Hepatocyte (in vitro differentiated cells): ENCODE measurements around the gene PNRC2. TPM values are rescaled to one million over a fixed set of nuclear protein-coding genes. Genes with fewer than 3 reads are reported as not detected.
A peak's percentile ranks its signal among the peaks of the same experiment; 100 is the strongest.

Source experiments
- DNase-seq: peaks from one replicate; pipeline ENCODE4 v3.0.0-alpha.2; 2016; ENCODE audit warnings: low spot score
- H2AFZ ChIP-seq: fragments of 200-600 bp; sonication (generic); 2 replicates; pipeline ENCODE4 v1.6.0; 2016; ENCODE audit warnings: antibody characterized with exemption, mild to moderate bottlenecking
- H3K27ac ChIP-seq: fragments of 200-600 bp; sonication (generic); 2 replicates; pipeline ENCODE4 v1.5.1; 2016; ENCODE audit warnings: mild to moderate bottlenecking
- H3K27me3 ChIP-seq: fragments of 200-600 bp; sonication (generic); 2 replicates; pipeline ENCODE4 v1.6.1; 2016
- H3K36me3 ChIP-seq: fragments of 200-600 bp; sonication (generic); replicated peaks from 2 replicates; pipeline ENCODE4 v1.5.1; 2016; ENCODE audit warnings: low read depth; ENCODE audit not compliant: insufficient read depth
- H3K4me1 ChIP-seq: fragments of 200-600 bp; sonication (generic); 2 replicates; pipeline ENCODE4 v1.5.1; 2016; ENCODE audit warnings: mild to moderate bottlenecking, moderate library complexity; ENCODE audit not compliant: insufficient read depth
- H3K4me2 ChIP-seq: fragments of 200-600 bp; sonication (generic); 2 replicates; pipeline ENCODE4 v1.6.0; 2016
- H3K4me3 ChIP-seq: fragments of 200-600 bp; sonication (generic); 2 replicates; pipeline ENCODE4 v1.5.1; 2016; ENCODE audit warnings: mild to moderate bottlenecking
- H3K79me2 ChIP-seq: fragments of 200-600 bp; sonication (generic); 2 replicates; pipeline ENCODE4 v1.6.0; 2017; ENCODE audit warnings: mild to moderate bottlenecking
- H3K9me2 ChIP-seq: fragments of 200-600 bp; sonication (generic); replicated peaks from 2 replicates; pipeline ENCODE4 v1.6.0; 2017; ENCODE audit warnings: mild to moderate bottlenecking; ENCODE audit not compliant: insufficient read depth
- H3K9me3 ChIP-seq: fragments of 200-600 bp; sonication (generic); 2 replicates; pipeline ENCODE4 v1.5.1; 2016; ENCODE audit warnings: low read depth, mild to moderate bottlenecking
- H4K20me1 ChIP-seq: fragments of 200-600 bp; sonication (generic); 2 replicates; pipeline ENCODE4 v1.6.0; 2016; ENCODE audit warnings: mild to moderate bottlenecking; ENCODE audit not compliant: insufficient read depth, poor library complexity, severe bottlenecking
- CTCF ChIP-seq: fragments of 200-600 bp; sonication (generic); IDR thresholded peaks from 2 replicates; pipeline ENCODE4 v1.5.1; 2016; ENCODE audit warnings: antibody characterized with exemption, mild to moderate bottlenecking; ENCODE audit not compliant: poor library complexity
- EZH2 ChIP-seq: fragments of 200-600 bp; sonication (generic); IDR thresholded peaks from 2 replicates; pipeline ENCODE4 v1.6.1; 2016; ENCODE audit warnings: antibody characterized with exemption, mild to moderate bottlenecking, borderline replicate concordance
- EZH2phosphoT487 ChIP-seq: fragments of 200-600 bp; sonication (generic); IDR thresholded peaks from one replicate; pipeline ENCODE4 v1.6.1; 2018; ENCODE audit warnings: antibody characterized with exemption, mild to moderate bottlenecking, low read depth, moderate library complexity; ENCODE audit not compliant: unreplicated experiment, severe bottlenecking
- WGBS: methylation state at CpG from one replicate; pipeline ENCODE4 v1.1.6; 2016; ENCODE audit warnings: low lambda C conversion rate; ENCODE audit errors: missing lambda C conversion rate; 5-methylcytosine and 5-hydroxymethylcytosine counted together
- polyA plus RNA-seq: library from polyadenylated mRNA; unstranded; fragments of >200 nt; fragmentation: Nextera tagmentation; extraction: Ambion mirVana; gene quantifications from 2 replicates; pipeline ENCODE4 v1.2.1, GENCODE V29; 2016
- total RNA-seq: library from RNA; depleted of rRNA; stranded (reverse); fragments of >200 nt; gene quantifications from 2 replicates; pipeline ENCODE4 v1.2.3, GENCODE V29; 2014

PNRC2 gene
- total RNA-seq, result 107 and 122 TPM in 2 replicates
- 65.8 and 75.4 TPM in 2 replicates for polyA plus RNA-seq

GRCh38 chr1:23959461-23960290, at the start of gene PNRC2:
Gene PNRC2 (plus strand): TSS chr1:23959828. CDS start chr1:23961458, 1,630 bp downstream.
- under 1% methylated on average over 82 of the region's 84 CpGs for WGBS
- Histone ChIP-seq H3K4me3 (peak within 1 kb of the TSS; percentile 76), H3K36me3 (no peaks in the 10 kb centered on the region), H3K4me2 (peak within 1 kb of the TSS; percentile 84), H3K9me2 (no peaks in the 10 kb centered on the region), H4K20me1 (peaks cover 8% of the 10 kb centered on the region), H3K27ac (peak within 1 kb of the TSS; percentile 98), H2AFZ (peak within 1 kb of the TSS; percentile 47), H3K9me3 (no peaks in the 10 kb centered on the region), H3K27me3 (no peaks in the 10 kb centered on the region), H3K79me2 (peaks cover 22% of the 10 kb centered on the region), H3K4me1 (no peaks in the 10 kb centered on the region)
- DNase-seq, result peak; percentile 98
- TF ChIP-seq EZH2 (no peak), CTCF (no peak), EZH2phosphoT487 (no peak)

- Histone ChIP-seq H4K20me1 (no peaks in the 10 kb centered on the region), H3K36me3 (no peaks in the 10 kb centered on the region), H3K27ac (no peak overlapping the region), H3K27me3 (no peaks in the 10 kb centered on the region), H3K9me2 (no peaks in the 10 kb centered on the region), H3K4me1 (no peaks in the 10 kb centered on the region), H3K4me3 (no peak overlapping the region), H3K4me2 (no peak overlapping the region), H2AFZ (no peak overlapping the region), H3K9me3 (no peaks in the 10 kb centered on the region), H3K79me2 (no peaks in the 10 kb centered on the region)
- no peak for TF ChIP-seq CTCF
- TF ChIP-seq EZH2phosphoT487, result no peak
- WGBS, result 96% methylated on average over 8 of the region's 8 CpGs
- DNase-seq, result no peak
Observed at GRCh38 chr1:23910144-23910543, 49.5 kb upstream of the PNRC2 start.

- Histone ChIP-seq H3K36me3 (no peaks in the 10 kb centered on the region), H2AFZ (no peak overlapping the region), H3K79me2 (no peaks in the 10 kb centered on the region), H3K27ac (no peak overlapping the region), H4K20me1 (no peaks in the 10 kb centered on the region), H3K4me2 (no peak overlapping the region), H3K4me3 (no peak overlapping the region), H3K9me3 (no peaks in the 10 kb centered on the region), H3K9me2 (no peaks in the 10 kb centered on the region), H3K27me3 (no peaks in the 10 kb centered on the region), H3K4me1 (no peaks in the 10 kb centered on the region)
- WGBS, result 84% methylated on average over 11 of the region's 11 CpGs
- no peak for DNase-seq
- TF ChIP-seq EZH2, result no peak
Observed at GRCh38 chr1:23910553-23911246, 48.9 kb upstream of the PNRC2 start.

- WGBS, result 89% methylated on average over 8 of the region's 8 CpGs
- no peak for DNase-seq
- no peak overlapping the region for H3K4me2 ChIP-seq
- no peaks in the 10 kb centered on the region for H3K9me2 ChIP-seq
- no peaks in the 10 kb centered on the region for H4K20me1 ChIP-seq
- no peak for TF ChIP-seq CTCF
- no peak for TF ChIP-seq EZH2
- no peak for TF ChIP-seq EZH2phosphoT487
- no peaks in the 10 kb centered on the region for H3K79me2 ChIP-seq
- no peaks in the 10 kb centered on the region for H3K9me3 ChIP-seq
- H3K27ac ChIP-seq, result no peak overlapping the region
- H3K4me3 ChIP-seq, result no peak overlapping the region
- no peaks in the 10 kb centered on the region for H3K27me3 ChIP-seq
- no peaks in the 10 kb centered on the region for H3K4me1 ChIP-seq
- H2AFZ ChIP-seq, result no peak overlapping the region
- H3K36me3 ChIP-seq, result no peaks in the 10 kb centered on the region
Observed at GRCh38 chr1:23911921-23912320, 47.7 kb upstream of the PNRC2 start.
